Measurements from ENCODE around the gene SH2D5. TPM values are rescaled to one million over a fixed set of nuclear protein-coding genes. Genes with fewer than 3 reads are reported as not detected.

SH2D5 gene
- total RNA-seq, 1 experiment from 2014 or later = 10.4 TPM

- Histone ChIP-seq H3K4me2 (ENCODE audit: low read length) (no peak overlapping the region), H3K79me2 (ENCODE audit: insufficient read depth, low read length) (no peaks in the 10 kb centered on the region), H3K9me3 (ENCODE audit: control insufficient read depth in 1 of 2, insufficient read depth in 1 of 2, low read depth in 1 of 2, low read length in 2 of 2) (no peaks in the 10 kb centered on the region), H3K9me2 (ENCODE audit: insufficient read depth) (no peaks in the 10 kb centered on the region), H3K27ac (ENCODE audit: low read depth, low read length) (no peak overlapping the region), H2AFZ (ENCODE audit: low read depth, low read length, poor library complexity, severe bottlenecking) (no peak overlapping the region), H4K20me1 (ENCODE audit: insufficient read depth) (no peaks in the 10 kb centered on the region), H3K4me1 (ENCODE audit: control insufficient read depth in 1 of 2, insufficient read depth in 2 of 2, low read length in 2 of 2) (no peaks in the 10 kb centered on the region), H3K9ac (ENCODE audit: low read length) (no peak overlapping the region), H3K36me3 (ENCODE audit: control insufficient read depth in 1 of 2, insufficient read depth in 2 of 2, low read length in 2 of 2) (no peaks in the 10 kb centered on the region), H3K27me3 (ENCODE audit: insufficient read depth, low read length) (no peaks in the 10 kb centered on the region), H3K4me3 (replicated peaks in 1 of 2; ENCODE audit: low read depth in 1 of 2, low read length in 2 of 2) (no peak overlapping the region)
- TF ChIP-seq FOSL1 (IDR thresholded peaks at IDR 0.05; ENCODE audit: low read depth) (no peak), CTCF (IDR thresholded peaks at IDR 0.05 in 2 of 3, conservative IDR thresholded peaks at IDR 0.05 in 1 of 3; ENCODE audit: borderline replicate concordance in 1 of 3, insufficient read depth in 1 of 3, low read depth in 2 of 3, low read length in 2 of 3) (no peak), SP1 (IDR thresholded peaks at IDR 0.05; ENCODE audit: low read depth) (no peak), SRF (IDR thresholded peaks at IDR 0.05; ENCODE audit: low read depth) (no peak), YY1 (IDR thresholded peaks at IDR 0.05; ENCODE audit: extremely low read depth, insufficient replicate concordance, low read depth, low read length) (no peak), CEBPB (IDR thresholded peaks at IDR 0.05; ENCODE audit: low read depth) (no peak)
- RAD21 ChIA-PET (ENCODE audit: low non-redundant PET in 1 of 2, low total read pairs in 2 of 2, uncharacterized antibody in 2 of 2, unreplicated experiment in 2 of 2) = no interaction called here
- CTCF ChIA-PET = no interaction called here
- BruUV-seq (replicated peaks) = no TSS peak
- ATAC-seq (no peak), DNase-seq (ENCODE audit: low read depth, low spot score) (no peak)
- intact Hi-C loops (cut with micrococcal nuclease) = no loop called here
- POLR2A ChIA-PET = no interaction called here
Observed at GRCh38 chr1:20670936-20671335, 61.6 kb downstream of the SH2D5 start.

Other genes starting within 250 kb of the SH2D5 start
- gene CAMK2N1, start 246.5 kb downstream of the SH2D5 start, total RNA-seq (2021; ENCODE audit: unreplicated experiment) = 20.5 TPM
- 24.7 TPM for gene MUL1, start 224.6 kb downstream of the SH2D5 start, total RNA-seq (2021; ENCODE audit: unreplicated experiment)
- gene FAM43B, start 180.1 kb downstream of the SH2D5 start, total RNA-seq (2021; ENCODE audit: unreplicated experiment) = not detected
- gene CDA, start 143.6 kb downstream of the SH2D5 start, total RNA-seq (2021; ENCODE audit: unreplicated experiment) = 28.6 TPM
- 29.4 TPM for gene PINK1, start 99.2 kb downstream of the SH2D5 start, total RNA-seq (2021; ENCODE audit: unreplicated experiment)
- 387 TPM for gene DDOST, start 71.3 kb downstream of the SH2D5 start, total RNA-seq (2021; ENCODE audit: unreplicated experiment)
- gene KIF17, start 14.7 kb downstream of the SH2D5 start, total RNA-seq (2021; ENCODE audit: unreplicated experiment) = 2.4 TPM
- 207 TPM for gene HP1BP3, start 54.6 kb upstream of the SH2D5 start, total RNA-seq (2021; ENCODE audit: unreplicated experiment)